Memory B cell (primary cell): ENCODE results near the gene ING2.
A peak's percentile ranks its signal among the peaks of the same experiment; 100 is the strongest.
"Not testable (repeated sequence)": the region's sequence is repeated elsewhere in the genome, so short reads cannot be mapped to it uniquely, and the experiment has no call there.

Experiments
- ATAC-seq: fragments of 150-1000 bp; cut with Tn5 transposase; 2 replicates; pipeline ENCODE4 v1.10.0; 2021; ENCODE audit warnings: low read depth, mild to moderate bottlenecking, moderate library complexity
- DNase-seq, 2 donors: peaks; one replicate each; pipeline ENCODE4 v3.0.0; 2022; ENCODE audit warnings: low spot score in 2 of 2
- H3K27ac Mint-ChIP-seq: one replicate; pipeline ENCODE4 v1.8.0; 2022; ENCODE audit warnings: mild to moderate bottlenecking, moderate library complexity, mixed read lengths
- H3K27me3 Mint-ChIP-seq: one replicate; pipeline ENCODE4 v1.8.0; 2022; ENCODE audit warnings: mixed read lengths
- H3K36me3 Mint-ChIP-seq: one replicate; pipeline ENCODE4 v1.8.0; 2022; ENCODE audit warnings: mild to moderate bottlenecking, mixed read lengths
- H3K4me1 Mint-ChIP-seq: one replicate; pipeline ENCODE4 v1.8.0; 2022; ENCODE audit warnings: mixed read lengths
- H3K4me3 Mint-ChIP-seq: one replicate; pipeline ENCODE4 v1.8.0; 2022; ENCODE audit warnings: mild to moderate bottlenecking, moderate library complexity, mixed read lengths
- H3K9me3 Mint-ChIP-seq: one replicate; pipeline ENCODE4 v1.8.0; 2022; ENCODE audit warnings: mixed read lengths

Gene ING2, protein sequence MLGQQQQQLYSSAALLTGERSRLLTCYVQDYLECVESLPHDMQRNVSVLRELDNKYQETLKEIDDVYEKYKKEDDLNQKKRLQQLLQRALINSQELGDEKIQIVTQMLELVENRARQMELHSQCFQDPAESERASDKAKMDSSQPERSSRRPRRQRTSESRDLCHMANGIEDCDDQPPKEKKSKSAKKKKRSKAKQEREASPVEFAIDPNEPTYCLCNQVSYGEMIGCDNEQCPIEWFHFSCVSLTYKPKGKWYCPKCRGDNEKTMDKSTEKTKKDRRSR

GRCh38 chr4:183504930-183505610 is at the start of gene ING2:
Gene ING2, plus strand, starts transcription at chr4:183505058. Its CDS starts 138 bp downstream, at chr4:183505196.
- no peaks in the 10 kb centered on the region for H3K27me3 Mint-ChIP-seq
- no peaks in the 10 kb centered on the region for H3K36me3 Mint-ChIP-seq
- no peaks in the 10 kb centered on the region for H3K9me3 Mint-ChIP-seq
- H3K27ac Mint-ChIP-seq = peak within 1 kb of the TSS; percentile 98
- DNase-seq (peak in 1 of 2 donors; percentile 70), ATAC-seq (peak; percentile 46)
- peak within 1 kb of the TSS; percentile 94 for H3K4me3 Mint-ChIP-seq
- H3K4me1 Mint-ChIP-seq = peaks cover 7% of the 10 kb centered on the region

DNA sequence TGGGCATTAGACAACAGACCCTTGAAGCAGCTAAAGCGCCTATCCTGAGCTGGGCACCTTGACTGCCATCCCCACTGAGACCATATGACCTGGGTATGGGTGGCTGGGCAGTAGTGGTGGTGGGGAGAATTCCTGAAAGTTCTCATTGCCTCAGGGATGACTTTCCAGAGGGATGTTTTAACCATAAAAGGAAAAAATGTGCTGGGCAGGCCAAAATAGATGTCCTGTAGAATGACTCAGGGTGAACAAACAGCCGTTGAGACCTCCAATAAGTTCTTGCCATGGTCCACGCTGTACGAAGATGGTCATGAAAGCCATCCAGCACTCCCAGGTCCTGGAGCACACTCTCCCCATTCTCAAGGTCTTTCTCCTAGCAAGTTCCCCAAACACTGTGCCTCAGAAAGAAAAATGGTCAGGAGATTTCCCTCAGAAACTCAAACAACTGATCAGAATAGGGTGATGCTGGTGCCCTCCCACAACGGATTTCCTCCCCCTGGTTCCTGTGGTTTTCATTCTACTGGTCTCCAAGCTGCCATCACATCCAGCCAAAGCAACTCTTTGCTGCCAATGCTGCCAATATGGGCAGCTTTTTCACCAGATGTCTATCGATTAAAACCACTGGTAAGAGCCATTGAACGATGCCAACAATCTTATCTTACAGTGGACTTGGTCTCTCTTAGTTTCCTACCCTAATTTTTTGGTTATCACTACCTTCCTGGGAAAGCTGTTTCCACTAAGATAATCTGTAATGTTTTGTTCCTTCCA is 49.2 kb upstream of the ING2 start:
- H3K9me3 Mint-ChIP-seq = no peaks in the 10 kb centered on the region
- no peak for DNase-seq
- H3K27ac Mint-ChIP-seq = no peak overlapping the region
- H3K4me1 Mint-ChIP-seq = peaks cover 3% of the 10 kb centered on the region
- no peak overlapping the region for H3K4me3 Mint-ChIP-seq
- no peak for ATAC-seq
- H3K27me3 Mint-ChIP-seq = no peaks in the 10 kb centered on the region
- no peaks in the 10 kb centered on the region for H3K36me3 Mint-ChIP-seq

DNA sequence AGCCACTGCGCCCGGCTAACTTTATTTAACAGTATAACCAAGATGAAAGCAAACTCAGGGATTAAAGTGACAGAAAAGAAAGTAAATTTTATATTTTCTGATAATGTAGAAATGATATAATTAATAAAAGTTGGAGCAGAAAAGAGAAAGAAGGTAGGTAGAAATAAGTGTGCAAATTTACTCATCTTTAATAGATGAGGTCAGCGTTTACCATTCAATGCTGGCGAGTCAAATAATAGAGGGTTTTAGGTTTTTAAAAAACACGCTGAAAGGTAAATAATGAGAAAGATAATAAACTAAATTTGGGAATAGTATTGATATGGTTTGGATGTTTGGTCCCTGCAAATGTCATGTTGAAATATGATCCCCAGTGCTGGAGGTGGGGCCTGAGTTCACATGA is 46.9 kb upstream of the ING2 start:
- DNase-seq (no peak), ATAC-seq (no peak)
- peaks cover 3% of the 10 kb centered on the region for H3K4me1 Mint-ChIP-seq
- H3K27ac Mint-ChIP-seq = no peak overlapping the region
- H3K4me3 Mint-ChIP-seq = no peak overlapping the region
- no peaks in the 10 kb centered on the region for H3K9me3 Mint-ChIP-seq
- no peaks in the 10 kb centered on the region for H3K27me3 Mint-ChIP-seq
- H3K36me3 Mint-ChIP-seq = no peaks in the 10 kb centered on the region

GRCh38 chr4:183463903-183464619 is 40.8 kb upstream of the ING2 start:
- not testable (repeated sequence) for H3K36me3 Mint-ChIP-seq, ATAC-seq, H3K27me3 Mint-ChIP-seq, H3K4me1 Mint-ChIP-seq, H3K9me3 Mint-ChIP-seq, H3K27ac Mint-ChIP-seq, H3K4me3 Mint-ChIP-seq, DNase-seq

DNA sequence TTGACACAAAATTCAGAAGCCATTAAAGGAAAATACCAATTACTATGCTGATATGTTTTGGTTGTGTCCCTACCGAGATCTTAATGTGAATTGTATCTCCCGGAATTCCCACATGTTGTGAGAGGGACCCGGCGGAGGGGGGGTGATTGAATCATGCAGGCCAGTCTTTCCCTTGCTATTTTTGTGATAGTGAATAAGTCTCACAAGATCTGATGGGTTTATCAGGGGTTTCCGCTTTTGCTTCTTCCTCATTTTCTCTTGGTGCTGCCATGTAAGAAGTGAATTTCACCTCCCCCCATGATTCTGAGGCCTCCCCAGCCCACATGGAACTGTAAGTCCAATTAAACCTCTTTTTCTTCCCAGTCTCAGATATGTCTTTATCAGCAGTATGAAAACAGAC is 39.0 kb upstream of the ING2 start:
- H3K27ac Mint-ChIP-seq, DNase-seq, H3K4me1 Mint-ChIP-seq, H3K4me3 Mint-ChIP-seq, ATAC-seq, H3K36me3 Mint-ChIP-seq, H3K9me3 Mint-ChIP-seq, H3K27me3 Mint-ChIP-seq: not testable (repeated sequence)

- Mint-ChIP-seq H3K27ac (no peak overlapping the region), H3K36me3 (peaks cover 5% of the 10 kb centered on the region), H3K4me1 (peaks cover under 1% of the 10 kb centered on the region), H3K9me3 (peaks cover 1% of the 10 kb centered on the region), H3K4me3 (no peak overlapping the region), H3K27me3 (no peaks in the 10 kb centered on the region)
- DNase-seq (no peak), ATAC-seq (no peak)
Measured at GRCh38 chr4:183467246-183467645, 37.6 kb upstream of the ING2 start.

DNA sequence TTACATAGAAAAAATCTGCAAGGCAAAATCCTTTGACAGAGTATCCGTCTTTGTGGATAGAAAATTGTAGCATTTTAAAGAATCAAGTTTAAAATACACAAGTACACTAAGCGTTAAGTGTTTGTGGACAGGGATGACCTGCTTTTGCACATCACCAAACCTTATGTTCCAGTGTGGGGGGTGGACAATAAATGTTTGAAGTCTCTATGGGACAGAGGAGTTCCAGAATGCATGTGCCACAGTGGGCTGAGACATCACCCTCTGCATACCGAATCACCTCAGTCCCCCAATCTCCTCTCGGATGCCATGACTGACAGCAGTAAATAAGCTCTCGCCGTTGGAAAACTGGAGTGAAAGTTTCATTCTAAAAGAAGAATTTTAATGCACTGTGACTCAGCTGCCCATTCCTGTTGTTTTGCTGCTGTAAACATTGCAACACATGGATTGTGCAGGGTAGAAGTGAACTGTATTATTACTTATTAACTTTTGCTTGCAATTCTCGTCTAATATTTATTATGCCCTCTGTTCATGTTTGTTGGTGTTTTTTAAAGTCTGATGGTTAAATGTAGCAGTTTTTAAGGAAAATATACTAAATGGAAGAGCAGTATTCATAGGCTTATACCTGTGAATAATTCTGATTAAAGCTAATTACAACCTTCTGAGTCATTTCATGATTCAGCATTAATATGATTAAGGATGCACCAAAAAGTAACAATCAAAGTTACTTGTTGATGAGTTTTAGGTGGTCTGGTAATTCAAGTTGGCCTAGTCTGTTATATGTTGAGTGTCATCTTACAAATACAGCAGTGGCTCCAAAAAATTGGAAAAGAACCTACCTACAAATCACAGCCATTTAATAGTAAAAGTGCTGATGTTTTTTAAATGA is 36.4 kb upstream of the ING2 start:
- Mint-ChIP-seq H3K9me3 (peaks cover 1% of the 10 kb centered on the region), H3K27ac (no peak overlapping the region), H3K36me3 (peaks cover 5% of the 10 kb centered on the region), H3K4me1 (peaks cover 2% of the 10 kb centered on the region), H3K4me3 (no peak overlapping the region), H3K27me3 (no peaks in the 10 kb centered on the region)
- ATAC-seq = no peak
- no peak for DNase-seq

GRCh38 chr4:183469285-183469684 is 35.6 kb upstream of the ING2 start:
- Mint-ChIP-seq H3K27ac (no peak overlapping the region), H3K36me3 (peaks cover 5% of the 10 kb centered on the region), H3K4me3 (no peak overlapping the region), H3K27me3 (no peaks in the 10 kb centered on the region), H3K9me3 (no peaks in the 10 kb centered on the region), H3K4me1 (peaks cover 2% of the 10 kb centered on the region)
- ATAC-seq (no peak), DNase-seq (no peak)

DNA sequence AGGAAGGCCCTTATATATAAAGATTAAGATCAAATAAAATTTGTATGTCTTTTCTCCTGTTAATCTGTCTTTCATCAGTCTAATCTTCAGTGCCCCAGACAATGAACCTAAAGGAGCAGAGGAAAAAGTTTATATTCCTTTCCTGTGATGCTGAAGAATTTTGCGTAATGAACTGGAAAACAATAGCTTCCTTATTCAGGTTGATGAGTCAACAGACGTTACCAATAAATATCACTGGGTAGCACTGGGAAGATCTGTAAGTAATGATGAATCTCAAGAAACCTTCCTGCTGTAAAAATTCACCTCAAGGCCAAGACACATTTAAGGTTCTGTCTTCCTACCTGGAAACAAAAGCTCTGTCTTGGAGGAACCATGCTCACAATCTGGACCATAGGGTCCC is 34.9 kb upstream of the ING2 start:
- no peaks in the 10 kb centered on the region for H3K9me3 Mint-ChIP-seq
- ATAC-seq (no peak), DNase-seq (no peak)
- no peak overlapping the region for H3K4me3 Mint-ChIP-seq
- no peak overlapping the region for H3K27ac Mint-ChIP-seq
- peaks cover 5% of the 10 kb centered on the region for H3K36me3 Mint-ChIP-seq
- peaks cover 2% of the 10 kb centered on the region for H3K4me1 Mint-ChIP-seq
- no peaks in the 10 kb centered on the region for H3K27me3 Mint-ChIP-seq

- DNase-seq (no peak), ATAC-seq (no peak)
- Mint-ChIP-seq H3K9me3 (no peaks in the 10 kb centered on the region), H3K4me3 (no peak overlapping the region), H3K4me1 (peaks cover 2% of the 10 kb centered on the region), H3K27me3 (no peaks in the 10 kb centered on the region), H3K27ac (no peak overlapping the region), H3K36me3 (peaks cover 5% of the 10 kb centered on the region)
Measured at GRCh38 chr4:183470821-183471220, 34.0 kb upstream of the ING2 start.

DNA sequence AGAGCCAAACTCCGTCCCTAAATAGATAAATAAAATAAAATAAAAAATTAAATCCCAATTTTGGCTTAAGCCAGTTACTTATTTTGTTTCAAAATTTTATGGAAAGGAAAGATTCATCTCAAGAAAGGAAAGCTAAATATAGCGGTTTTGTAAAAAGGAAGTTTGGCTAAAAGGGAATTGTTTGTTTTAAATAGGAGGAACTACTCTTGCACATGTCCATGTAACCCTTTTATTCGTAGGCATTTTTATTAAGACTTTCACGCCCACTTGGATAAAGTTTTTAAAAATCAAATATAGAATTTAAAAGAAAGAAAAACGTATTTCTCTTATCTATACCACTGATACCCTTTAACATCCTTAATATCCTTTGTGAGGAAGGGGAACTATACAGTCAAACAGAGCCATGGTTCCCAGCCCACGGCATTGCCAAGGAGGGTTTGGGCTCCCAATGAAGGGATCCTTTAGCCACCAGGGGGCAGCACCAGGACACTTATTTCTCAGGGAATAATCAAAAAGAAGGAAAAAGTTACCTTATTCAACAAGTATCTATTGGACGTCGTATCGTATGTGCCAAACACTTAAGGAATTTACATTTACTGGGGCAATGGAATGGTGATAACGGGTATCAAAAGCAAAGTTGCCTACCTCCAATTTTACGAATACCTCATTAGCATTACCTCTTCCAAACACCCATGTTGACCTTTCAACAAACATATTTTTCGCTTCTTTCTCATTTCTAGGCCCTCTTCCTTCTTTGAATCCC is 32.7 kb upstream of the ING2 start:
- peak; percentile 72 to 78 for DNase-seq
- H3K27ac Mint-ChIP-seq = no peak overlapping the region
- no peak overlapping the region for H3K4me3 Mint-ChIP-seq
- ATAC-seq = peak; percentile 75
- H3K4me1 Mint-ChIP-seq = peaks cover 2% of the 10 kb centered on the region
- H3K27me3 Mint-ChIP-seq = no peaks in the 10 kb centered on the region
- no peaks in the 10 kb centered on the region for H3K9me3 Mint-ChIP-seq
- peaks cover 2% of the 10 kb centered on the region for H3K36me3 Mint-ChIP-seq

DNA sequence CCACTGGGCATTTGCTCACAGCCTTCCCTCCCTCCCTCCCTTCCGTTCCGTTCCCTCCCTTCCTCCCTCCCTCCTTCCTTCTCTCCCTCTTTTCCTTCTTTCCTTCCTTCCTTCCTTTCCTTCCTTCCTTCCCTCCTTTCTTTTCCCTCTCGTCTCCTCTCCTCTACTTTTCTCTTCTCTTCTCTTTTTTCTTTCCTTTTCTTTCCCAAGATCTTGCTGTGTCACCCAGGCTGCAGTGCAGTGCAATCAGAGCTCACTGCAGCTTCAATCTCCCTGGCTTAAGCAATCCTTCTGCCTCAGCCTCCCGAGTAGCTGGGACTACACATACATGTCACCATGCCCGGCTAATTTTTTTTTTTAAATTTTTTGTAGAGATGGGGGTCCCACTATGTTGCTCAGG is 26.7 kb upstream of the ING2 start:
- no peaks in the 10 kb centered on the region for H3K4me1 Mint-ChIP-seq

GRCh38 chr4:183478926-183479325 is 25.9 kb upstream of the ING2 start:
- H3K27me3 Mint-ChIP-seq = peaks cover 3% of the 10 kb centered on the region
- H3K4me1 Mint-ChIP-seq = no peaks in the 10 kb centered on the region
- no peak for ATAC-seq
- H3K4me3 Mint-ChIP-seq = no peak overlapping the region
- no peak for DNase-seq
- H3K9me3 Mint-ChIP-seq = no peaks in the 10 kb centered on the region
- H3K27ac Mint-ChIP-seq = no peak overlapping the region
- H3K36me3 Mint-ChIP-seq = no peaks in the 10 kb centered on the region

More for the DNA sequence above, 26.7 kb upstream of the ING2 start:
- no peaks in the 10 kb centered on the region for H3K9me3 Mint-ChIP-seq
- H3K4me3 Mint-ChIP-seq = no peak overlapping the region
- H3K27me3 Mint-ChIP-seq = peaks cover 3% of the 10 kb centered on the region
- no peak overlapping the region for H3K27ac Mint-ChIP-seq
- no peak for DNase-seq
- ATAC-seq = no peak
- H3K36me3 Mint-ChIP-seq = no peaks in the 10 kb centered on the region
